AG10803 (cell line): ENCODE results near the gene SUZ12.
A peak's percentile ranks its signal among the peaks of the same experiment; 100 is the strongest.

ENCODE experiments used
- DNase-seq: peaks from one replicate; pipeline ENCODE4 v3.0.0; 2010; ENCODE audit warnings: low read depth
- H3K4me3 ChIP-seq: 2 replicates; pipeline ENCODE4 v1.5.1; 2011; ENCODE audit warnings: mild to moderate bottlenecking, low read length, control low read depth
- CTCF ChIP-seq: conservative IDR thresholded peaks from 2 replicates; pipeline ENCODE4 v1.5.1; 2011; ENCODE audit warnings: mild to moderate bottlenecking, low read length, control low read depth, inconsistent platforms

Gene SUZ12

GRCh38 chr17:31997005-31997404 lies 60.2 kb downstream of the SUZ12 start:
- DNase-seq: no peak
- TF ChIP-seq CTCF: no peak
- no peak overlapping the region for H3K4me3 ChIP-seq

- peak within 1 kb of the TSS; percentile 97 for H3K4me3 ChIP-seq
- TF ChIP-seq CTCF: peak; percentile 52
- peak; percentile 62 for DNase-seq
These were observed 70.2 kb downstream of the SUZ12 start, which contains the start of gene LRRC37B for GRCh38 chr17:32006957-32007462. TSS of gene LRRC37B (plus strand) at chr17:32007383. CDS start at chr17:32021393, 14,010 bp downstream.

DNA sequence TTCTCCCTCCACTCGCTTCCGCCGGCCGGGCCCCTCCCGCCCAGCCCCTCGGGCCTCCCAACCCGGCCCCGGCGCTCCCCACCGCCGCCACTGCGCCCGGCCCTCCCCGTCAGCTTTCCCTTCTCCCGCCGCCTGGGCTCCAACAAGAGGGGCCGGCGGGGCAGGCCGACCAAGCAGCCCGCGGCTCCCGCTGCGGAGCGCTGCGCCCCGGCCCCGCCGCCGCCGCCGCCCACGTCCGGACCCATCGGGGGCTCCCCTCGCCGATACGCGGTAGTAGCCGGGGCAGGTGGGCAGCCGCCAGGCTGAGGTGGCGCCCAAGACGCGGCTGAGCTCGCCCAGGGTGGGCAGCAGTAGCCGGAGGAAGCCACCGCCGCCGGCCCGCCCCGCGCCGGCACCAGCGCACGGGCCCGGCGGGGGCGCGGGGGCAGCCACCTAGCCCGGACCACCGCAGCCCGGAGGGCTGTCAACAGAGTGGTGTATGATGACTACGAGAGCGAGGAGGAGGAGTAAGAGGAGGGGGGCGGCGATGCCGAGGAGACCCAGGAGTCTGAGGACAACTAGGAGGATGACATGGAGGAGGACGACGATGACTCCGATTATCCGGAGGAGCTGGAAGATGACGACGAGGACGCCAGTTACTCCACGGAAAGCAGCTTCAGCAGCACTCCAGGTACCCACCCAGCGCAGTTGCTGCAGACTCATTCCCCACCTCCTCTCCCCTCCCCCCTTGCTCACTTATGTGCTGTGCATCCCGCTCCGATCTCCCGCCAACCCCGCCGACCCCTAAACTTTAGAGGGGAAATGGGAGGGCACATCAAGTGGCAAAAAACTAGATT lies 70.9 kb downstream of the SUZ12 start:
- TF ChIP-seq CTCF: no peak
- peak overlapping the region; percentile 97 for H3K4me3 ChIP-seq
- no peak for DNase-seq

GRCh38 chr17:32009262-32009542 lies 72.4 kb downstream of the SUZ12 start:
- no peak for TF ChIP-seq CTCF
- H3K4me3 ChIP-seq: no peak overlapping the region; the same call in 1 of the 2 replicates
- DNase-seq: no peak

GRCh38 chr17:32010114-32010513 lies 73.3 kb downstream of the SUZ12 start:
- no peak overlapping the region for H3K4me3 ChIP-seq
- TF ChIP-seq CTCF: no peak
- DNase-seq: no peak

- H3K4me3 ChIP-seq: no peak overlapping the region
- TF ChIP-seq CTCF: no peak
- no peak for DNase-seq
These were observed 78.6 kb downstream of the SUZ12 start for GRCh38 chr17:32015245-32016013.

- TF ChIP-seq CTCF: no peak
- H3K4me3 ChIP-seq: no peak overlapping the region
- no peak for DNase-seq
These were observed 79.4 kb downstream of the SUZ12 start for GRCh38 chr17:32016231-32016630.
